ENCODE results near the gene BUB3.

- TF ChIP-seq CTCF (IDR thresholded peaks at IDR 0.05; ENCODE audit: borderline replicate concordance, extremely low read depth, low read length, poor library complexity, severe bottlenecking) (no peak), EZH2 (IDR thresholded peaks at IDR 0.05; ENCODE audit: borderline replicate concordance, low read depth, low read length, severe bottlenecking) (no peak)
Observed at GRCh38 chr10:123203393-123204126, 49.4 kb downstream of the BUB3 start.
